GM12875 (cell line): ENCODE results near the gene PHAX.

ENCODE experiments used
- H3K4me3 ChIP-seq: one replicate; pipeline ENCODE4 v1.5.1; 2011; ENCODE audit warnings: low read depth, low read length, control low read depth
- TF ChIP-seq, protein P1 (sequence below): IDR thresholded peaks from 2 replicates; pipeline ENCODE4 v1.5.1; 2011; ENCODE audit warnings: low read depth, mild to moderate bottlenecking, control low read depth, inconsistent platforms, low read length, moderate library complexity, borderline replicate concordance; ENCODE audit not compliant: insufficient read depth

Gene PHAX

DNA sequence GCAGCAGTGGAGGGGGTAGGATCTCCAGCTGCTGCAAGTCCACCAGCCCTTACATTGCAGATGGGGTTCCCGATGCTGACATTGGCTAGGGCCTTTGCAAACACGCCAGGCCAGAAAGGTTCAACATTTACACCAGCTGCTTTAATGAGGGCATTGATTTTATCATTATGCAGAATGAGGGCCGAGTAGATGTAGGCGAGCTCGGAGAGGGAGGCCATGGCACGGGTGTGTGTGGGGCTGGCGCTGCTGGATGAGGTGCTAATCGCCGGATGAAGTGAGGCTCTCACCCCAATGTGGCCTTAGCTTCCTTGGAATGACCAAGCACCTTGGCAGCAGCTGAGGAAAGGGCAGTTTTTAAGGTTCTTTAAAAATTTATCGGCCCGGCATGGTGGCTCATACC, 27.4 kb downstream of the PHAX start:
- TF ChIP-seq, protein P1, sequence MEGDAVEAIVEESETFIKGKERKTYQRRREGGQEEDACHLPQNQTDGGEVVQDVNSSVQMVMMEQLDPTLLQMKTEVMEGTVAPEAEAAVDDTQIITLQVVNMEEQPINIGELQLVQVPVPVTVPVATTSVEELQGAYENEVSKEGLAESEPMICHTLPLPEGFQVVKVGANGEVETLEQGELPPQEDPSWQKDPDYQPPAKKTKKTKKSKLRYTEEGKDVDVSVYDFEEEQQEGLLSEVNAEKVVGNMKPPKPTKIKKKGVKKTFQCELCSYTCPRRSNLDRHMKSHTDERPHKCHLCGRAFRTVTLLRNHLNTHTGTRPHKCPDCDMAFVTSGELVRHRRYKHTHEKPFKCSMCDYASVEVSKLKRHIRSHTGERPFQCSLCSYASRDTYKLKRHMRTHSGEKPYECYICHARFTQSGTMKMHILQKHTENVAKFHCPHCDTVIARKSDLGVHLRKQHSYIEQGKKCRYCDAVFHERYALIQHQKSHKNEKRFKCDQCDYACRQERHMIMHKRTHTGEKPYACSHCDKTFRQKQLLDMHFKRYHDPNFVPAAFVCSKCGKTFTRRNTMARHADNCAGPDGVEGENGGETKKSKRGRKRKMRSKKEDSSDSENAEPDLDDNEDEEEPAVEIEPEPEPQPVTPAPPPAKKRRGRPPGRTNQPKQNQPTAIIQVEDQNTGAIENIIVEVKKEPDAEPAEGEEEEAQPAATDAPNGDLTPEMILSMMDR: no peak
- H3K4me3 ChIP-seq: no peak overlapping the region

DNA sequence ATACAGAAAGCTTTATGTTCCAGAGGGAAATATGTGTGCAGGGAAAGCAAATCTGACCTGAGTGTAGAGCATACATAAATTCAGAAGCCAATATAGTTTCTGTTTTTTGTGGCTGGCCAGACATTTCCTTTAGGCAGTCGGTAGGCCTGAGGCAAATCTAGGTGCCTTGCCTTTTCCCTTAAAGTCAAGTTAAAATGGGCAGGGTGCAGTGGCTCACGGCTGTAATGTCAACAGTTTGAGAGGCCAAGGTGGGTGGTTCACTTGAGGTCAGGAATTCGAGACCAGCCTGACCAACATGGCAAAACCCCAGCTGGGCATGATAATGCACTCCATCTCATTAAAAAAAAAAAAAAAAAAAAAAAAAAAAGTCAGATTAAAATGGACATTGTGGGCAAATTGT, 31.2 kb downstream of the PHAX start:
- TF ChIP-seq, protein P1: no peak
- H3K4me3 ChIP-seq: no peak overlapping the region

DNA sequence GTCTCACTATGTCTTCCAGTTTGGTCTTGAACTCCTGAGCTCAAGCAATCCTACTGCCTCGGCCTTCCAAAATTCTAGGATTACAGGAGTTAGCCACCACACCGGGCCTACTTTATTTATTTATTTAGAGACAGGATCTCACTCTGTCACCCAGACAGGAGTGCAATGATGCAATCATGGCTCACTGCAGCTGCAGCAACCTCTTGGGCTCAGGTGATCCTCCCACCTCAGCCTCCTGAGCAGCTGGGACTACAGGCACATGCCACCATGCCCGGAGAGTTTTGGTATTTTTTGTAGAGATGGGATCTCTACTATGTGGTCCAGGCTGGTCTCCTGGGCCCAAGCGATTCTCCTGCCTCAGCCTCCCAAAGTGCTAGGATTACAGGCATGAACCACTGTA, 32.8 kb downstream of the PHAX start:
- TF ChIP-seq, protein P1: no peak
- H3K4me3 ChIP-seq: no peak overlapping the region

DNA sequence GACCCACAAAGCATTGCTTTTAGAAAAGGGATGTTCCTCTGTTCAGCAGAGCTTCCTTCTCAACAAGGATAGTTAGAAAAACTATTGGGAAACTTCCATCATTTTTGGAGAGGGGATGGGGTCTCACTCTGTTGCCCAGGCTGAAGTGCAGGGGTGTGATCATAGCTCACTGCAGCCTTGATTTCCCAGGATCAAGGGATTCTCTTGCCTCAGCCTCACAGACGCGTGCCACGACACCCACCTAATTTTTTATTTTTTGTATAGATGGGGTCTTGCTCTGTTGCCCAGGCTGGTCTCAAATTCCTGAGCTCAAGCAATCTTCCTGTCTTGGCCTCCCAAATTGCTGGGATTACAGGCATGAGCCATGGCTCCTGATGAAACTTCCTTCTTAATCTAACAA, 34.8 kb downstream of the PHAX start:
- TF ChIP-seq, protein P1: no peak
- H3K4me3 ChIP-seq: no peak overlapping the region

DNA sequence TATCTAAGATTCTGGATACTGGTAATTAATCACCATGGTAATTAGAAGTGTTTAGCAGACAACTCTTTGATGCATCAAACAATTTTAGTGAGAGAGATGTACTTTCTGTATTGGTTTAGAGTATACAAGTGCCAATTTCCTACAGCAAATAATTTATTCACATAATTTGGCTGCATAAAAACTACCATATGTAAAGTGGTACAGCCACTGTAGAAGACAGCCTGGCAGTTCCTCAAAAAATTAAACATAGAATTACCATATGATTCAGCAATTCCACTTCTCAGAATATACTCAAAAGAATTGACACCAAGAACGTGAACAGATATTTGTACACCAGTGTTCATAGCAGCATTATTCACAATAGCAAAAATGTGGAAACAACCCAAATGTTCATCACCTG, 36.2 kb downstream of the PHAX start:
- TF ChIP-seq, protein P1: no peak

DNA sequence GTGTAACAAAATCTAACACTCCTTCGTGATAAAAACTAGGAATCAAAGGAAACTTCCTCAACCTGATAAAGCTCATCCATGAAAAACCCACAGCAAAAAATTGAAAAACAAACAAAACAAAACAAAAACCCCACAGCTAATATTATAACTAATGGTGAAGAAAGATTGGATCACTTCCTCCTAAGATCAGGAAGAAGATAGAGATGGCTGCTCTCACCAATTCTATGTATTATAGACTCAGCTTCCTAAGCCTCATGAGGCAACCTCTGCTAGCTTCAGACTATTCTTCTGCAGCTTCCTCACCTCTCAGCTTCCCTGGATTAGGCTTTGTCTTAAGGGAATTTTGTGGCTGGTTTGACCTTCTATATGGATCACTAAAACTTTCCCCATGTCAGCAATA, 40.1 kb downstream of the PHAX start:
- no peak overlapping the region for H3K4me3 ChIP-seq
- TF ChIP-seq, protein P1: no peak

More for the DNA sequence above, 36.2 kb downstream of the PHAX start:
- H3K4me3 ChIP-seq: no peak overlapping the region

DNA sequence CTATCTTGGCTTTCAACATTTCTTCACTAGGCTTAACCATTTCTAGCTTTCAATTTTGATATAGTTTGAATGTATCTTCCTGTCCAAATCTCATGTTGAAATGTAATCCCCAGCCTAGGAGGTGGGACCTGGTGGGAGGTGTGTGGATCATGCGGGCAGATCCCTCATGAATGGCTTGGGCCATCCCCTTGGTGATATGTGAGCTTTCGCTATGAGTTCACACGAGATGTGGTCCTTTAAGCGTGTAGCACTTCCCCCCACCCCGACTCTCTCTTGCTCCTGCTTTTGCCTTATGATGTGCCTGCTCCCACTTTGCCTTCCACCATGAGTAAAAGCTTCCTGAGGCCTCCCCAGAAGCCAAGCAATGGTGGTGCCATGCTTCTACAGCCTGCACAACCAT, 40.6 kb downstream of the PHAX start:
- TF ChIP-seq, protein P1: no peak
- no peak overlapping the region for H3K4me3 ChIP-seq
